ENCODE measurements around the gene CACNA1B.
"Not testable (repeated sequence)": the region's sequence is repeated elsewhere in the genome, so short reads cannot be mapped to it uniquely, and the experiment has no call there.

CACNA1B gene

GRCh38 chr9:138112090-138112748 lies 234.6 kb downstream of the CACNA1B start:
- no peaks in the 10 kb centered on the region for H3K27me3 ChIP-seq (ENCODE audit: insufficient read depth, poor library complexity, severe bottlenecking)
- H3K27ac ChIP-seq (replicated peaks): no peak overlapping the region
- no peak for DNase-seq (ENCODE audit: low read depth in 1 of 2, low spot score in 1 of 2)
- TF ChIP-seq POLR2AphosphoS5 (IDR thresholded peaks at IDR 0.05; ENCODE audit: low read depth) (no peak), SPI1 (IDR thresholded peaks at IDR 0.05; ENCODE audit: borderline replicate concordance, low read depth) (no peak)
- TF ChIP-seq, protein P1, sequence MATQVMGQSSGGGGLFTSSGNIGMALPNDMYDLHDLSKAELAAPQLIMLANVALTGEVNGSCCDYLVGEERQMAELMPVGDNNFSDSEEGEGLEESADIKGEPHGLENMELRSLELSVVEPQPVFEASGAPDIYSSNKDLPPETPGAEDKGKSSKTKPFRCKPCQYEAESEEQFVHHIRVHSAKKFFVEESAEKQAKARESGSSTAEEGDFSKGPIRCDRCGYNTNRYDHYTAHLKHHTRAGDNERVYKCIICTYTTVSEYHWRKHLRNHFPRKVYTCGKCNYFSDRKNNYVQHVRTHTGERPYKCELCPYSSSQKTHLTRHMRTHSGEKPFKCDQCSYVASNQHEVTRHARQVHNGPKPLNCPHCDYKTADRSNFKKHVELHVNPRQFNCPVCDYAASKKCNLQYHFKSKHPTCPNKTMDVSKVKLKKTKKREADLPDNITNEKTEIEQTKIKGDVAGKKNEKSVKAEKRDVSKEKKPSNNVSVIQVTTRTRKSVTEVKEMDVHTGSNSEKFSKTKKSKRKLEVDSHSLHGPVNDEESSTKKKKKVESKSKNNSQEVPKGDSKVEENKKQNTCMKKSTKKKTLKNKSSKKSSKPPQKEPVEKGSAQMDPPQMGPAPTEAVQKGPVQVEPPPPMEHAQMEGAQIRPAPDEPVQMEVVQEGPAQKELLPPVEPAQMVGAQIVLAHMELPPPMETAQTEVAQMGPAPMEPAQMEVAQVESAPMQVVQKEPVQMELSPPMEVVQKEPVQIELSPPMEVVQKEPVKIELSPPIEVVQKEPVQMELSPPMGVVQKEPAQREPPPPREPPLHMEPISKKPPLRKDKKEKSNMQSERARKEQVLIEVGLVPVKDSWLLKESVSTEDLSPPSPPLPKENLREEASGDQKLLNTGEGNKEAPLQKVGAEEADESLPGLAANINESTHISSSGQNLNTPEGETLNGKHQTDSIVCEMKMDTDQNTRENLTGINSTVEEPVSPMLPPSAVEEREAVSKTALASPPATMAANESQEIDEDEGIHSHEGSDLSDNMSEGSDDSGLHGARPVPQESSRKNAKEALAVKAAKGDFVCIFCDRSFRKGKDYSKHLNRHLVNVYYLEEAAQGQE (IDR thresholded peaks at IDR 0.05; ENCODE audit: insufficient replicate concordance, low read depth): no peak
- no peak overlapping the region for H3K4me3 ChIP-seq (replicated peaks; ENCODE audit: insufficient read depth, low read length)

- Histone ChIP-seq H3K27me3 (ENCODE audit: insufficient read depth, poor library complexity, severe bottlenecking) (no peaks in the 10 kb centered on the region), H3K4me3 (replicated peaks; ENCODE audit: insufficient read depth, low read length) (no peak overlapping the region), H3K27ac (replicated peaks) (no peak overlapping the region)
- TF ChIP-seq, protein P1 (IDR thresholded peaks at IDR 0.05; ENCODE audit: insufficient replicate concordance, low read depth): no peak
- TF ChIP-seq GABPA (IDR thresholded peaks at IDR 0.05; ENCODE audit: low read depth): no peak
- TF ChIP-seq SPI1 (IDR thresholded peaks at IDR 0.05; ENCODE audit: borderline replicate concordance, low read depth): no peak
- no peak for TF ChIP-seq POLR2AphosphoS5 (IDR thresholded peaks at IDR 0.05; ENCODE audit: low read depth)
- no peak for TF ChIP-seq CTCF (IDR thresholded peaks at IDR 0.05; ENCODE audit: insufficient read depth, low read length)
- DNase-seq (ENCODE audit: low read depth in 1 of 2, low spot score in 1 of 2): no peak
Measured at GRCh38 chr9:138112791-138113600, 235.4 kb downstream of the CACNA1B start.

- DNase-seq (ENCODE audit: low read depth in 1 of 2, low spot score in 1 of 2); H3K27me3 ChIP-seq (ENCODE audit: insufficient read depth, poor library complexity, severe bottlenecking); H3K27ac ChIP-seq (replicated peaks); H3K4me3 ChIP-seq (replicated peaks; ENCODE audit: insufficient read depth, low read length): not testable (repeated sequence)
Measured at GRCh38 chr9:138113701-138114325, 236.2 kb downstream of the CACNA1B start.

GRCh38 chr9:138114501-138115245 lies 237.1 kb downstream of the CACNA1B start:
- H3K27me3 ChIP-seq (ENCODE audit: insufficient read depth, poor library complexity, severe bottlenecking): no peaks in the 10 kb centered on the region
- DNase-seq (ENCODE audit: low read depth in 1 of 2, low spot score in 1 of 2): no peak
- TF ChIP-seq CTCF (IDR thresholded peaks at IDR 0.05; ENCODE audit: insufficient read depth, low read length): no peak
- TF ChIP-seq, protein P1 (IDR thresholded peaks at IDR 0.05; ENCODE audit: insufficient replicate concordance, low read depth): no peak
- no peak for TF ChIP-seq POLR2AphosphoS5 (IDR thresholded peaks at IDR 0.05; ENCODE audit: low read depth)
- no peak for TF ChIP-seq GABPA (IDR thresholded peaks at IDR 0.05; ENCODE audit: low read depth)
- TF ChIP-seq SPI1 (IDR thresholded peaks at IDR 0.05; ENCODE audit: borderline replicate concordance, low read depth): no peak
- no peak overlapping the region for H3K27ac ChIP-seq (replicated peaks)
- no peak overlapping the region for H3K4me3 ChIP-seq (replicated peaks; ENCODE audit: insufficient read depth, low read length)
